GM13977 (cell line): ENCODE measurements around the gene TTBK1.

Experiments
- DNase-seq: peaks from one replicate; pipeline ENCODE4 v3.0.0; 2012; ENCODE audit warnings: low spot score
- in situ Hi-C: fragments of 300-500 bp; cut with MboI; formaldehyde crosslinking; loops from one replicate; pipeline ENCODE4 v1.12.0; 2022; ENCODE audit warnings: low sequenced_read_pairs, low pct_unique_long_range_greater_than_20kb, mixed read lengths, inconsistent platforms; ENCODE audit not compliant: unreplicated experiment
- TF ChIP-seq, protein P1 (sequence below): IDR thresholded peaks from 2 replicates; pipeline ENCODE4 v1.5.1; 2012; ENCODE audit warnings: mild to moderate bottlenecking, control low read depth; ENCODE audit not compliant: insufficient read depth; ENCODE audit errors: extremely low read depth, missing control alignments

The TTBK1 gene

DNA sequence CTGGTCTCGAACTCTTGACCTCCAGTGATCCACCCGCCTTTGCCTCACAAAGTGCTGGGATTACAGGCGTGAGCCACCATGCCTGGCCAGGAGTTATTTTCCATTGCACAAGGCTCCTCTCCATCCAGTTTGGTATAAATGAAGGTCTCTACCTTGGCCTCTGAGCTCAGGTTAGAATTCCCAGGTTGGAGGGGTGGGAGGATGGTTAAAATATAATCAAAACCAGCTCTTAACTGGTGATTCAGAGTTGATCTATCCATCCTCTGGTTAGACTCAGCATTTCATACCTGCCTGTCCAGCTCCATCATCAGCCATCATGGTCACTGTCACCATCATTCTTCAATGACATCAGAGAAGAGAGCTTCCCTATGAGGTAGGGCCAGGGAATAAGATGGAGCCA lies 52.2 kb downstream of the TTBK1 start:
- in situ Hi-C loops, result no loop called here
- TF ChIP-seq, protein P1, sequence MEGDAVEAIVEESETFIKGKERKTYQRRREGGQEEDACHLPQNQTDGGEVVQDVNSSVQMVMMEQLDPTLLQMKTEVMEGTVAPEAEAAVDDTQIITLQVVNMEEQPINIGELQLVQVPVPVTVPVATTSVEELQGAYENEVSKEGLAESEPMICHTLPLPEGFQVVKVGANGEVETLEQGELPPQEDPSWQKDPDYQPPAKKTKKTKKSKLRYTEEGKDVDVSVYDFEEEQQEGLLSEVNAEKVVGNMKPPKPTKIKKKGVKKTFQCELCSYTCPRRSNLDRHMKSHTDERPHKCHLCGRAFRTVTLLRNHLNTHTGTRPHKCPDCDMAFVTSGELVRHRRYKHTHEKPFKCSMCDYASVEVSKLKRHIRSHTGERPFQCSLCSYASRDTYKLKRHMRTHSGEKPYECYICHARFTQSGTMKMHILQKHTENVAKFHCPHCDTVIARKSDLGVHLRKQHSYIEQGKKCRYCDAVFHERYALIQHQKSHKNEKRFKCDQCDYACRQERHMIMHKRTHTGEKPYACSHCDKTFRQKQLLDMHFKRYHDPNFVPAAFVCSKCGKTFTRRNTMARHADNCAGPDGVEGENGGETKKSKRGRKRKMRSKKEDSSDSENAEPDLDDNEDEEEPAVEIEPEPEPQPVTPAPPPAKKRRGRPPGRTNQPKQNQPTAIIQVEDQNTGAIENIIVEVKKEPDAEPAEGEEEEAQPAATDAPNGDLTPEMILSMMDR, result no peak
- no peak for DNase-seq

DNA sequence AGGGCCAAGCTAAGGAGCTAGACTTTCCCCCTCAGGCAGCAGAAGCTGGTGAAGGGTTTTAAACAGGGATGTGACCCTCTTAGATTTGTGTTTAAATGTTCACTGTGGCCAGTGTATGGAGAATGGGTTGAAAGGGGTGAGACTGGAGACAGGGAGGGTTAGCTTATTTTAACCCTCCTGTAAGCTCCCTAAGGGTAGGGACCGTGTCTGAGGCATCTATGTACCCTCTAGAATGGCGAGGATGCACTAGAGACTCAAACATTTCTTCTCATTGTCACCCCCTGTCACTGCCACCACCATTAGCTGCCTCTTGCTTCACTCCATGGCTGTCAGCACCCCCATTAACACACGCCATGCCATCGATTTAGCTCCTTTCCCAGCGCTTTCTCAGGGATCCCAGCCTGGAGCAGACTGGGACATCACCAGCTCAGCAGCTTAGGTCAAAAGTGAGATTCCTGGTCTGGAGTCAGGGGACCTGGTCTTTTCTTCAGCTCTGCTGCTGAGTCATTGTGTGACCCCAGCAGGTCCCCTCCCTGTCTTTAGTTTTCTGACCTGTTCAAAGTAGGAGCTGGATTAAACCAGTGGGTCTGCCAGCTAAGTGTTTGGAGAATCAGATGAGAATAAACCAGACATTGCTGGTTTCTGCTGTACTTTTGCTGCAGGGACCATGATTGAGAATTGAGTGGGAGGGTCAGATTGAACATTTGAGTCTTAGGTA lies 53.7 kb downstream of the TTBK1 start:
- in situ Hi-C loops, result no loop called here

DNA sequence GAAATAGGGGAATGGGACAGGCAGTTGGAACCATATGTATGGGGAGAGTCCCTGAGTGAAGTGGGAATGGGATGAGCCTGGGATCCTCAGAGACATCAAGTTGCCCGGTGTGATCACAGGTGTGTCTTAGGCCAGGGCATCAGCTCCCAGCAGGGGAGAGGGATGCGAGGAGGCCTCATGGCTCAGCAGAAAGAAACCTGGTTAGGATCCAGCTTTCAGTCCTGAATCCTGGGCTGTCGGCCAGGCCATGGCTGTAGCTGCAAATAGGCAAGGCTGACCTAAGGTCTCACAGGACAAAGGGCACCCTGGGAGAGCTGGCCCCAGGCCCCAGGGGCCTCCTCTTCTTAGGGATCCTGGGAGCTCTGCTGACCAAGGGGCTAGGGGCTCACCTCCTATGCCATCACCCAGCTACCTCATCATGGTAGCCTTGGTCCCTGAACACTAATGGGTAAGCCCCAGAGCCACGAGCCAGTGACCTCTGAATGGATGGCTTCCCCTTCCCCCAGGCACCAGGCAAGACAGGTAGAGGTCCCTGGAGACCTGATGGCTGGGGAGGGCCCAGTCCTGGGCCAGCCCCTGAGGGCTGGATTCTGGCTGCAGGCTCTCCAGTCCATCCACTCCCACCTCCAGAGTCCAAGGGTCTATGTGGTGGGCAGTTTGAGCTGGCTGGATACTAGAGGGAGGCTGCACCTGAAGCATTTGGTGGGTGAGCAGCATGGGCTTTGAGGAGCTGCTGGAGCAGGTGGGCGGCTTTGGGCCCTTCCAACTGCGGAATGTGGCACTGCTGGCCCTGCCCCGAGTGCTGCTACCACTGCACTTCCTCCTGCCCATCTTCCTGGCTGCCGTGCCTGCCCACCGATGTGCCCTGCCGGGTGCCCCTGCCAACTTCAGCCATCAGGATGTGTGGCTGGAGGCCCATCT lies 54.6 kb downstream of the TTBK1 start, which contains the start of gene SLC22A7:
TSS of gene SLC22A7 (plus strand) at position 617 of the 921 bp plus-strand sequence. CDS start at position 716, 99 bp downstream.
- TF ChIP-seq, protein P1, result no peak
- in situ Hi-C loops, result no loop called here
- DNase-seq, result peak; percentile 17

More for the DNA sequence above, 53.7 kb downstream of the TTBK1 start:
- DNase-seq, result peak; percentile 13
- TF ChIP-seq, protein P1, result no peak

DNA sequence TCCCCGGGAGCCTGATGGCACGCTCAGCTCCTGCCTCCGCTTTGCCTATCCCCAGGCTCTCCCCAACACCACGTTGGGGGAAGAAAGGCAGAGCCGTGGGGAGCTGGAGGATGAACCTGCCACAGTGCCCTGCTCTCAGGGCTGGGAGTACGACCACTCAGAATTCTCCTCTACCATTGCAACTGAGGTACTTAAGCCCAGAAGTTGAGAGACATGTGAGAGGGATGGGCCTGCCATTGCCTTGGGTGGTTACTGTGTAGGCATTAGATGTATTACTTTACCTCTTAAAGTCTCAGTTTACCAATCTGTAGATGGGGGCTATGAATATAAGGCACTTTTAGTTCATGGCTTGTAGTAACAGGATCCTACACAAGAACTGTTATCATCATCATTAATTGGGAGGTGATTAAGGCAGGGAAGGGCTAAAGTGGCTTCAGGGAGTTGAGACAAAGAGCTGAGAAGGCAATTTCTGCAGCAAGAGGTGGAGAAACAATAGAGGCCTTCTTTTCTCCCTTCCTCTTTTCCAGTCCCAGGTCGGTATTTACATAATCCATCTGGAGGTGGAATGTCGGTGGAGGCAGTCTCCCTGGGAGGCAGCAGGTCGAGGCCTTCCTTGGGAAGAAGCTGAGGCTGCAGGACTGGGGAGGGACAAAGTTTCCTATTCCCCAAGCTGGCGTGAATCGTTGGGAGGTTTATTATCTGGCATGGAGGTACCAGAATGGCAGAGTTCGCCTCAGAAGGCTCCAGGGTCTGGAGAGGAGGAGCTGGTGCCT lies 55.5 kb downstream of the TTBK1 start:
- in situ Hi-C loops, result no loop called here
- TF ChIP-seq, protein P1, result no peak
- no peak for DNase-seq

DNA sequence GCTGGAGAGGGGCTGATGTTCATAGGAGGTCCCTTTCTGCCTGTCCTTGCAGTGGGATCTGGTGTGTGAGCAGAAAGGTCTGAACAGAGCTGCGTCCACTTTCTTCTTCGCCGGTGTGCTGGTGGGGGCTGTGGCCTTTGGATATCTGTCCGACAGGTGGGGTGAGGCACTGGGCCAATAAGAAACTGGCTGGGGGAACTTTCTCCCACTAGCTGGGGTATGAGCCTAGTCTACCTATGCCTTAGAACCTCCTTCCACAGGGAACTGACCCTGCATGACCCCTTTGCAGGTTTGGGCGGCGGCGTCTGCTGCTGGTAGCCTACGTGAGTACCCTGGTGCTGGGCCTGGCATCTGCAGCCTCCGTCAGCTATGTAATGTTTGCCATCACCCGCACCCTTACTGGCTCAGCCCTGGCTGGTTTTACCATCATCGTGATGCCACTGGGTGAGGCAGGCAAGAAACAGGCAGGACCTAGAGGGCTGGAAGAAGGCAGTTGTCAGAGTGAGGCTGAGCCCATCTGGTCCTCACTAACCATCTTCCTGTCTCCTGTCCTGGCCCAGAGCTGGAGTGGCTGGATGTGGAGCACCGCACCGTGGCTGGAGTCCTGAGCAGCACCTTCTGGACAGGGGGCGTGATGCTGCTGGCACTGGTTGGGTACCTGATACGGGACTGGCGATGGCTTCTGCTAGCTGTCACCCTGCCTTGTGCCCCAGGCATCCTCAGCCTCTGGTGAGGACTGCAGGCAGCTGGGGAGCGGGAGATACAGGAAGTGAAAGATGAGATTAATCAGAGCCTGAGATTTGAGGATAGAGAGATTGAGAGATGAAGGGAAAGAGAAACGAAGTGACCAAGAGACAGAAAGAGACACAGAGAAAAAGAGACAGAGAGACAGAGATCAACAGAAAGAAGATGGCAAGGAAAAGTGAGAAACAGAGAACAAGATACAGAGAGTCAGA lies 56.3 kb downstream of the TTBK1 start:
- in situ Hi-C loops, result no loop called here
- TF ChIP-seq, protein P1, result no peak
- DNase-seq, result peak; percentile 13
